ENCODE results near the gene SLC24A3.

SLC24A3 gene

GRCh38 chr20:19527509-19527908 is 315.1 kb downstream of the SLC24A3 start:
- Histone ChIP-seq H3K4me3 (ENCODE audit: low read length) (no peak overlapping the region), H2AK5ac (ENCODE audit: low read length) (no peak overlapping the region), H3K4ac (ENCODE audit: low read depth, low read length) (no peak overlapping the region), H2BK15ac (replicated peaks; ENCODE audit: low read depth) (no peak overlapping the region), H3K36me3 (ENCODE audit: control insufficient read depth, insufficient read depth, low read length) (no peaks in the 10 kb centered on the region), H3K4me1 (ENCODE audit: control insufficient read depth, low read depth, low read length) (no peaks in the 10 kb centered on the region), H3K9ac (ENCODE audit: low read length) (no peak overlapping the region), H3K27ac (ENCODE audit: low read depth, low read length) (no peak overlapping the region), H2BK120ac (ENCODE audit: low read depth, low read length) (no peak overlapping the region), H4K5ac (ENCODE audit: low read length) (no peak overlapping the region), H2BK5ac (ENCODE audit: low read length) (no peak overlapping the region), H3K79me1 (ENCODE audit: low read length) (no peaks in the 10 kb centered on the region), H3K56ac (ENCODE audit: low read length) (no peak overlapping the region), H3K18ac (ENCODE audit: low read length) (no peak overlapping the region), H3K27me3 (ENCODE audit: insufficient read depth, low read length, poor library complexity) (no peaks in the 10 kb centered on the region), H3K79me2 (ENCODE audit: control insufficient read depth, insufficient read depth, low read length) (no peaks in the 10 kb centered on the region), H4K8ac (ENCODE audit: low read depth, low read length) (no peak overlapping the region), H3K4me2 (ENCODE audit: low read length) (no peak overlapping the region), H3K23ac (ENCODE audit: low read length) (no peak overlapping the region)
- no peak for DNase-seq
- WGBS (ENCODE audit: extremely low coverage, insufficient coverage, low lambda C conversion rate) = no CpG with 5 or more reads among the region's 2 CpGs

- H3K27me3 ChIP-seq (ENCODE audit: insufficient read depth, low read length, poor library complexity) = no peaks in the 10 kb centered on the region
- DNase-seq = no peak
- H3K79me2 ChIP-seq (ENCODE audit: control insufficient read depth, insufficient read depth, low read length) = no peaks in the 10 kb centered on the region
- no peak overlapping the region for H3K56ac ChIP-seq (ENCODE audit: low read length)
- H3K4ac ChIP-seq (ENCODE audit: low read depth, low read length) = no peak overlapping the region
- no peak overlapping the region for H2BK120ac ChIP-seq (ENCODE audit: low read depth, low read length)
- no peaks in the 10 kb centered on the region for H3K79me1 ChIP-seq (ENCODE audit: low read length)
- no peak overlapping the region for H3K4me3 ChIP-seq (ENCODE audit: low read length)
- H3K4me1 ChIP-seq (ENCODE audit: control insufficient read depth, low read depth, low read length) = no peaks in the 10 kb centered on the region
- no peak overlapping the region for H4K8ac ChIP-seq (ENCODE audit: low read depth, low read length)
- no peak overlapping the region for H3K9ac ChIP-seq (ENCODE audit: low read length)
- no peak overlapping the region for H2AK5ac ChIP-seq (ENCODE audit: low read length)
- H2BK5ac ChIP-seq (ENCODE audit: low read length) = no peak overlapping the region
- no peak overlapping the region for H3K18ac ChIP-seq (ENCODE audit: low read length)
- no peak overlapping the region for H2BK15ac ChIP-seq (replicated peaks; ENCODE audit: low read depth)
- no peaks in the 10 kb centered on the region for H3K36me3 ChIP-seq (ENCODE audit: control insufficient read depth, insufficient read depth, low read length)
- H4K5ac ChIP-seq (ENCODE audit: low read length) = no peak overlapping the region
- no peak overlapping the region for H3K27ac ChIP-seq (ENCODE audit: low read depth, low read length)
- H3K23ac ChIP-seq (ENCODE audit: low read length) = no peak overlapping the region
- no peak overlapping the region for H3K4me2 ChIP-seq (ENCODE audit: low read length)
- WGBS (ENCODE audit: extremely low coverage, insufficient coverage, low lambda C conversion rate) = no CpG with 5 or more reads among the region's 5 CpGs
Measured at GRCh38 chr20:19528286-19529030, 316.0 kb downstream of the SLC24A3 start.

- H3K9ac ChIP-seq (ENCODE audit: low read length) = no peak overlapping the region
- no peak overlapping the region for H3K27ac ChIP-seq (ENCODE audit: low read depth, low read length)
- H2BK15ac ChIP-seq (replicated peaks; ENCODE audit: low read depth) = no peak overlapping the region
- H2AK5ac ChIP-seq (ENCODE audit: low read length) = no peak overlapping the region
- H3K56ac ChIP-seq (ENCODE audit: low read length) = no peak overlapping the region
- no peak overlapping the region for H2BK120ac ChIP-seq (ENCODE audit: low read depth, low read length)
- H2BK5ac ChIP-seq (ENCODE audit: low read length) = no peak overlapping the region
- H3K79me2 ChIP-seq (ENCODE audit: control insufficient read depth, insufficient read depth, low read length) = no peaks in the 10 kb centered on the region
- H4K5ac ChIP-seq (ENCODE audit: low read length) = no peak overlapping the region
- no peak for DNase-seq
- no peak overlapping the region for H3K4me3 ChIP-seq (ENCODE audit: low read length)
- no CpG with 5 or more reads among the region's 5 CpGs for WGBS (ENCODE audit: extremely low coverage, insufficient coverage, low lambda C conversion rate)
- H3K4ac ChIP-seq (ENCODE audit: low read depth, low read length) = no peak overlapping the region
- H3K79me1 ChIP-seq (ENCODE audit: low read length) = no peaks in the 10 kb centered on the region
- no peak overlapping the region for H3K4me2 ChIP-seq (ENCODE audit: low read length)
- no peak overlapping the region for H4K8ac ChIP-seq (ENCODE audit: low read depth, low read length)
- no peak overlapping the region for H3K18ac ChIP-seq (ENCODE audit: low read length)
- no peak overlapping the region for H3K23ac ChIP-seq (ENCODE audit: low read length)
- no peaks in the 10 kb centered on the region for H3K36me3 ChIP-seq (ENCODE audit: control insufficient read depth, insufficient read depth, low read length)
- no peaks in the 10 kb centered on the region for H3K27me3 ChIP-seq (ENCODE audit: insufficient read depth, low read length, poor library complexity)
- no peaks in the 10 kb centered on the region for H3K4me1 ChIP-seq (ENCODE audit: control insufficient read depth, low read depth, low read length)
Measured at GRCh38 chr20:19530006-19530405, 317.6 kb downstream of the SLC24A3 start.

- H4K8ac ChIP-seq (ENCODE audit: low read depth, low read length) = no peak overlapping the region
Measured at GRCh38 chr20:19531446-19531845, 319.0 kb downstream of the SLC24A3 start.

GRCh38 chr20:19538556-19538955 is 326.1 kb downstream of the SLC24A3 start:
- H4K8ac ChIP-seq (ENCODE audit: low read depth, low read length) = no peak overlapping the region
- no peaks in the 10 kb centered on the region for H3K36me3 ChIP-seq (ENCODE audit: control insufficient read depth, insufficient read depth, low read length)
- no peak overlapping the region for H2AK5ac ChIP-seq (ENCODE audit: low read length)
- no peak overlapping the region for H3K4me2 ChIP-seq (ENCODE audit: low read length)
- H2BK5ac ChIP-seq (ENCODE audit: low read length) = no peak overlapping the region
- H3K4ac ChIP-seq (ENCODE audit: low read depth, low read length) = no peak overlapping the region
- H3K27ac ChIP-seq (ENCODE audit: low read depth, low read length) = no peak overlapping the region
- H4K5ac ChIP-seq (ENCODE audit: low read length) = no peak overlapping the region
- no peaks in the 10 kb centered on the region for H3K79me1 ChIP-seq (ENCODE audit: low read length)
- no peak overlapping the region for H3K9ac ChIP-seq (ENCODE audit: low read length)
- no peak overlapping the region for H2BK120ac ChIP-seq (ENCODE audit: low read depth, low read length)
- no peaks in the 10 kb centered on the region for H3K4me1 ChIP-seq (ENCODE audit: control insufficient read depth, low read depth, low read length)
- WGBS (ENCODE audit: extremely low coverage, insufficient coverage, low lambda C conversion rate) = no CpG with 5 or more reads among the region's 3 CpGs
- DNase-seq = no peak
- no peaks in the 10 kb centered on the region for H3K79me2 ChIP-seq (ENCODE audit: control insufficient read depth, insufficient read depth, low read length)
- H3K23ac ChIP-seq (ENCODE audit: low read length) = no peak overlapping the region
- H3K4me3 ChIP-seq (ENCODE audit: low read length) = no peak overlapping the region
- no peak overlapping the region for H3K18ac ChIP-seq (ENCODE audit: low read length)
- H2BK15ac ChIP-seq (replicated peaks; ENCODE audit: low read depth) = no peak overlapping the region
- H3K27me3 ChIP-seq (ENCODE audit: insufficient read depth, low read length, poor library complexity) = no peaks in the 10 kb centered on the region
- H3K56ac ChIP-seq (ENCODE audit: low read length) = no peak overlapping the region

More at GRCh38 chr20:19531446-19531845, 319.0 kb downstream of the SLC24A3 start:
- no peaks in the 10 kb centered on the region for H3K36me3 ChIP-seq (ENCODE audit: control insufficient read depth, insufficient read depth, low read length)
- H2BK120ac ChIP-seq (ENCODE audit: low read depth, low read length) = no peak overlapping the region
- H3K56ac ChIP-seq (ENCODE audit: low read length) = no peak overlapping the region
- no peak for DNase-seq
- H3K18ac ChIP-seq (ENCODE audit: low read length) = no peak overlapping the region
- no peaks in the 10 kb centered on the region for H3K79me1 ChIP-seq (ENCODE audit: low read length)
- no peaks in the 10 kb centered on the region for H3K27me3 ChIP-seq (ENCODE audit: insufficient read depth, low read length, poor library complexity)
- no peak overlapping the region for H2AK5ac ChIP-seq (ENCODE audit: low read length)
- no peak overlapping the region for H2BK15ac ChIP-seq (replicated peaks; ENCODE audit: low read depth)
- no peak overlapping the region for H3K9ac ChIP-seq (ENCODE audit: low read length)
- H3K4me1 ChIP-seq (ENCODE audit: control insufficient read depth, low read depth, low read length) = no peaks in the 10 kb centered on the region
- no peaks in the 10 kb centered on the region for H3K79me2 ChIP-seq (ENCODE audit: control insufficient read depth, insufficient read depth, low read length)
- no peak overlapping the region for H3K4me2 ChIP-seq (ENCODE audit: low read length)
- H2BK5ac ChIP-seq (ENCODE audit: low read length) = no peak overlapping the region
- no peak overlapping the region for H4K5ac ChIP-seq (ENCODE audit: low read length)
- H3K23ac ChIP-seq (ENCODE audit: low read length) = no peak overlapping the region
- H3K4me3 ChIP-seq (ENCODE audit: low read length) = no peak overlapping the region
- no peak overlapping the region for H3K4ac ChIP-seq (ENCODE audit: low read depth, low read length)
- H3K27ac ChIP-seq (ENCODE audit: low read depth, low read length) = no peak overlapping the region
- WGBS (ENCODE audit: extremely low coverage, insufficient coverage, low lambda C conversion rate) = no CpG with 5 or more reads among the region's 5 CpGs

- no CpG with 5 or more reads among the region's 4 CpGs for WGBS (ENCODE audit: extremely low coverage, insufficient coverage, low lambda C conversion rate)
Measured at GRCh38 chr20:19539191-19539590, 326.7 kb downstream of the SLC24A3 start.

More at GRCh38 chr20:19539191-19539590, 326.7 kb downstream of the SLC24A3 start:
- Histone ChIP-seq H3K23ac (ENCODE audit: low read length) (no peak overlapping the region), H2BK120ac (ENCODE audit: low read depth, low read length) (no peak overlapping the region), H3K18ac (ENCODE audit: low read length) (no peak overlapping the region), H2AK5ac (ENCODE audit: low read length) (no peak overlapping the region), H3K36me3 (ENCODE audit: control insufficient read depth, insufficient read depth, low read length) (no peaks in the 10 kb centered on the region), H3K4me2 (ENCODE audit: low read length) (no peak overlapping the region), H3K9ac (ENCODE audit: low read length) (no peak overlapping the region), H3K4me1 (ENCODE audit: control insufficient read depth, low read depth, low read length) (no peaks in the 10 kb centered on the region), H4K5ac (ENCODE audit: low read length) (no peak overlapping the region), H3K79me1 (ENCODE audit: low read length) (no peaks in the 10 kb centered on the region), H3K4me3 (ENCODE audit: low read length) (no peak overlapping the region), H2BK15ac (replicated peaks; ENCODE audit: low read depth) (no peak overlapping the region), H3K56ac (ENCODE audit: low read length) (no peak overlapping the region), H2BK5ac (ENCODE audit: low read length) (no peak overlapping the region), H3K27ac (ENCODE audit: low read depth, low read length) (no peak overlapping the region), H3K4ac (ENCODE audit: low read depth, low read length) (no peak overlapping the region), H3K27me3 (ENCODE audit: insufficient read depth, low read length, poor library complexity) (no peaks in the 10 kb centered on the region), H3K79me2 (ENCODE audit: control insufficient read depth, insufficient read depth, low read length) (no peaks in the 10 kb centered on the region), H4K8ac (ENCODE audit: low read depth, low read length) (no peak overlapping the region)
- no peak for DNase-seq

All from mesendoderm (in vitro differentiated cells).